Activated CD4-positive, CD25-positive, alpha-beta regulatory T cell treated with anti-CD3 and anti-CD28 coated beads, Interleukin-2, amount 50 U/mL, for 16 hours (primary cell): ENCODE results near the gene SMIM34.
"Not testable (repeated sequence)": the region's sequence is repeated elsewhere in the genome, so short reads cannot be mapped to it uniquely, and the experiment has no call there.

Source experiments
- DNase-seq: peaks from one replicate; pipeline ENCODE4 v3.0.0-alpha.2; 2020; ENCODE audit warnings: low read depth, low spot score

Gene SMIM34, protein sequence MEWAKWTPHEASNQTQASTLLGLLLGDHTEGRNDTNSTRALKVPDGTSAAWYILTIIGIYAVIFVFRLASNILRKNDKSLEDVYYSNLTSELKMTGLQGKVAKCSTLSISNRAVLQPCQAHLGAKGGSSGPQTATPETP

DNA sequence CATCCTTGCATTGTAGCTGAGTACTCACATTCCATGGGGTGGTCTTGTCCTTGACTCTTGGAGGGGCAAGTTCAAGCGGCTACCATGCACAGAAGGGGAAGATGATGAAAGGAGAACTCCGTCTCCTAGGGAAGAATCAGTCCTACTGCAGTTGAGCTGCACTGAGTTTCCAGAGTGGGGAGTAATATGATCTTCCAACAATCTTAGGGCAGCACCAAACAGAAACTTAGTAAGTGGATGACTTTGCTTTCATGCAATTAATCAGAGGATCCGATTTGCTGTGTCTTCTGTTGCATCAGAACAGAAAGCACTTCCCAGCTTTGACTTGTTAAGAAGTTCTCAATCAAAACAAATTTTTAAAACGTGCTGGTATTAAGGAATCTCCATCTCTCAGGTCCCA is at the start of gene SMIM34:
Gene SMIM34, minus strand, starts transcription at position 147 of the 400 bp plus-strand sequence. Its CDS starts 112 bp downstream, at position 35.
- DNase-seq, result not testable (repeated sequence)

DNA sequence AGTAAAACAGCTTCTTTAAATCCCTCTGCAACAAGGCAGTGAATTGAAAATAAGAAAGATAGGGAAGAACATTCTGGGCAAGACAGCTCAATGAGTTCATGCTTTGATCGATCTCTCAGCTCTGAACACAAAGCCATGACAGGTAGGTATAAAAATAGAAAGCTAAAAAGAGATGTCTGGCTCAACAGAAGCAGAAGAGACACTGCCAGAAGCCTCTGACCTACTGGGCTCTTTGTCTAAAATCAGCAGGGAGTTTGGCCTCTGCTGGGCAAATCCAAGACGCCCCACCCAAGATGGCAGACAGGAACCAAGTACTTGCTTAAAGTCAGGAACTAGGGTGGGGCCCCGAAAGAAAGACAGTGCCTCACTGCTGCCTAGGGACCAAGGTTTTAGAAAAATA is 43.6 kb upstream of the SMIM34 start:
- not testable (repeated sequence) for DNase-seq

DNA sequence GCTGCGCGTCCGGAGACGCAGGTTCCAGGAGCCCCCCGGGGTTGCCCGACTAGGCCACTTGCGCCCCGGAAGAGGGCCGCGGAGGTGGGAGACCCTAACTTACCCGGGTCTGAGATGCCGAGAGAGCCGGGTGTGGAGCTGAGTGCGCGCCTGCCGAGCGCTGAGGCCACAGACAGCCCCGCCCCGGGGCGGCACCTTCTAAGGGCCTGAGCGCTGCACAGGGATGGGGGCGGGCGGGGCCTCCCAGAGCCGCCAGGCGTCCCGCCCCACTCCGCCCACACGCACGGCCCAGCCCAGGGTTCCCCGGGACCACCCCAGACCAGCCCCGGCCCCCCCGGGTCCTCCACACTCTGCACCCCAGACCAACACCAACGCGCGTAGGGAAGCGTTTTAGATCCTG is 35.7 kb upstream of the SMIM34 start:
- not testable (repeated sequence) for DNase-seq

DNA sequence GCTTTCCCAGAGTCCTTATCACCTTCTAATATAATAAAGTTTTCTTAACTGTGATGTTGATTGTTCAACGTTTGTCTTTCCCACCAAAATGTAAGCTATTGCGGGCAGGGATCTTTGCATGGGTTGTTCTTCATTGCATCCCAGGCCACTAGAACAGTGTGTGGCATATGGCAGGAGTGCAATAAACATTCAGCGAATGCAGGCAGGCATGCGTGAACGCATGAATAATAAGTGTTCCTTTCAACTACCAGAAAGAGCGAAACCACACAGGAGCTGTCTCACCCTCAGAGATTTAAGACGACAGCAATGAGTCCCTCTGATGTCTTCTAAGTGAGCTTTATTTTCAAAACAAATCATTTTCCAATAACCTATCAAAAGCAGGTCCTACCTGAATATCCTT is 34.5 kb upstream of the SMIM34 start:
- DNase-seq, result not testable (repeated sequence)

DNA sequence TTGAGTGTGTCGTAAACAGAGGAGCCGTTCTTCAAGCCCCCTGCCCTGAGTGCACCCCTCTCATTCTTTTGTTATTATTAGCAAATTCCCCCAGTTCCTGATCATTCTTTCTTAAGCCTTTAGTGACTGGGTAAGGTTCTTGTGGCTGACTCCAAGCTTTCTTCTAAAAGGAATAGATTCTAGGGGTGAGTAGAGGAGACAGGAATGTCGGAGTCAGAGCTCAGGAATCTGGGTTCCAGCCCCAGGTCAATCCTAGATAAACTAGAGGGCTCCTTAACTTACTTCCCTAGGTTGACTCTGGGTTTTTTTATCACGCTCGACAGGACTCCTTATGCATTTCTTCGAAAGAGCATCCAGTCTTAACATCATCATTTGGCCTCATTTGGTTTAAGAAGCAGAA is 32.4 kb upstream of the SMIM34 start:
- DNase-seq, result not testable (repeated sequence)

DNA sequence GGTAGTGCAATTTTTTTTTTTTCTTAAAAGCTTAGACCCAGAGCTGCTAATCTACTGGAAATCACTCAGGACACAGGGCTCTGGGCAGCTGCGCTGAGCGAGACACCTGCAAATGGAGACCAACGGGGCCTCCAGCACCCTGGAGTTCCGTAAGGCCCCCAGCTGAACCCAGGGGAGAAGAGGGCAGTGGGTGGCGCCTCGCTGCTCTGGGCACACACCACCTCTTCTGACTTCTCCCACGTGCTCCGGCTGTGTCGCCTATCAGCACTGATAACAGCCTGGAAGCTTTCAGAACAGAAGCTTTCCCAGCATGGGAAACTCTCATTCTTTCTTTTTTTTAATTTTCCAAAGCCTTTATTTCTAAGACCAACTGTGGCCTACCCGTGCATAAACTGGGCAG is 31.9 kb upstream of the SMIM34 start:
- DNase-seq, result not testable (repeated sequence)

DNA sequence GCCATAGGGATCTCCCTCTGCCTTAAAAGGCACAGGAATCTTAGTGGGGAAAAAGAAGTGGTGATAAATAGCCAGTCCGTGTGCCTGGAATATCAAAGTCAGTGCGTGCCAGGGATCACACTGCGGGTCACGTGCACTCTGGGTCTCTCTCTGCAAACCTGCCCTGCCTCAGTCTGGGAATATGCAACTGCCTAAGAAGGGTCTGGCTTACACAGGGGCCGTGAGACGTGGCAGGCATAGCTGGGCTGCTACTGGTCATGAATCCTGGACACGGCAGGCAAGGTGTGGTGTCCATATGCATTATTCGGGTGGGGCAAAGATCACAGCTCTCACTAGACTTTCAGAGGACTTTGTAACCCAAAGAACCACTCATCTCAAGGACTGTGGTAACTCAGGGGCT is 23.3 kb upstream of the SMIM34 start:
- not testable (repeated sequence) for DNase-seq

DNA sequence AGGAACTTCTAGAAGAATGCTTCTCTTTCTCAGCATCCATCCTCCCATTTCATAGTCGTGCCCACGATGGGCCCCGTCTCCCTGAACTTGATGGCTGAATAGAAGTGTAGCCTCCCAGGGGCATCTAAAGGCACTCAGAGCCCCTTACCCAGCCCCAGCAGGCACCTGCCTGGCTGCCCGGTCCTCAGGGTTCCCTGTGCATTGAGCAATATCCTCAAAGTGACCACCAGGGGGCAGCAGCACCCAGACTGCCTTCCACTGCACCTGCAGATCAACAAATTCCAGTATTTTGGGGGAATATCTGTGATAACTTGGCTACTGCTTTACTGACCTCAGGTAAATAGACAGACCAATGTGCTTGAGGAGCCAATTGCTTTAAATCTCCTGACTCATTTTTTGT is 19.7 kb upstream of the SMIM34 start:
- not testable (repeated sequence) for DNase-seq

DNA sequence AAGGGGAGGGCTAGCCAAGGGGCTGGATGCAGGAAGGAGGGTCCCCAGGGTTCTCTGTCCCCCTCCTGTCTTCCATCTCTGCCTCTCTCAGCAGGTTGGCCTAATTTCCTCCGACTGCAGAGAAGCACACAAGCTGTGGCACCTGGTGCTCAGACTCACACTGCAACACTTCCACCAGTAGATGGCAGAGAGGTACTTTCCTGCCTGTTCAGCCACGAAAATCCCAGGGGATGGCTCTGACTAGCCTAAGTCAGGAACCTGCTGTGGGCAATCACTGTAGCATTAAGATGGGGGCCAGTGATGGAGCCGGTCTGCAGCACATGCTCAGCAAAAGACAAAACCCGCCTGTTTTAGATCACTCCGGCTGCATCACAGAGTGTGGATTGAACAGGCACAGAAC is 6.0 kb upstream of the SMIM34 start:
- not testable (repeated sequence) for DNase-seq

DNA sequence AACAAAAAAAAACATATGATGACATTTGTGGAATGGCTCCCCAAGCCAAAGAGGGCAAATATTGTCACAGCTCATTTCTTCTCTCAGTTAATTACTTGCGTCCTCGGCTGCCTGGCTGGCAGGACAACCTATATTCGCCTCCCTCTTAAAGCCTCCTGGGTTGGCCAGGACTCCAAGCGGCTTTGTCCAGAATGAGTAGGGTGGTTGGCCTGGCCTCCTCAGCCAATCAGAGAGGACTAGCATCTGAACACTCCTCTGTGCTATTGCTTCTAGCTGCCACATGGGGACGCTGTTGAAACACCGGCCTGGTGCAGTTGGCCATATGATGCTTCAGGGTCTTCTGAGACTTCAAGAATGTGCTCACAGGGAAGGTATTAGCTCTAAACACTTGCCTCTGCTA is 4.7 kb upstream of the SMIM34 start:
- DNase-seq, result not testable (repeated sequence)

DNA sequence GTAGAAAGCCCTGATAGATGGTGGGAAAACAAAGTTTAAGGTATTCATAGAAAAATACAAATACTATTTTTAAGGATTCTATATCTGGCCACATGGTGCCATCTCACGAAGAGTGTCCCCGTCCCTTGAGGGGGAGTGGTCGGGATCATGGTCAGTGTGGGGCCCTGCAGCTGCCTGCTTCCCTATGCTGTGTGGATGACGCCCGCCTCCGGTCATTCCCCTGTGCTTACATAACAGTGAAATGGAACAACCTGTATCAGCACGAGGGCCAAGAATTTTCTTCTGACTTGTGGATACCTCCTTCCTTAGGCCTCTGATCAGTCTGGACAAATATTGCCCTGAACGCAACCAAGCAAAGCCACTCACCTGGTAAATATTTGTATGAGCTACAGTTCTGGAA is 3.6 kb upstream of the SMIM34 start:
- DNase-seq, result not testable (repeated sequence)

DNA sequence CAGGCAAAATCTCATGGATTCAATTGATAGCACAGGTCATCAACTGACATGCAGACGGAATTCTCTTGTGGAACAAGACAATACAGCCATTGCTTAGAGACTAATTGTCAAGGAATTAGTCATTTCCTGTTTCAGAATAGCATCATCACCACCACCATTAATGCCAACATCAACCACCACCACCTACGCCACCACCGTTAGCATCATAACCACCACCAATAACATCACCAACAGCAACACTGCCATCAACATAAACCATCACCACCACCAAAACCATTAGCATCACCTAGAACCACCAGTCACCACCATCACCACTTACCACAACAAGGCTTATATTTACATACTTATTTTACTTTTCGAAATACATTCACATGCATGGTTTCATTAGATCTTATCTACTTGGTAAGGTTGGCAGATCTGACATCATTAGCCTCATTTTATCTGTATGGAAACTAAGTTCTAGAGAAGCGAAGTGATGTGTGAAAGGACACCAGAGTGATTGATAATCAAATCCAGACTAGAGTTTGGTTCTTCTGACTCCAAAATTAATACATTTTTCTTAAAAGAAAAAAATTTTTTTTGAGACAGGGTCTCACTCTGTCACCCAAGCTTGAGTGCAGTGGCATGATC is 6.2 kb downstream of the SMIM34 start:
- DNase-seq, result not testable (repeated sequence)

DNA sequence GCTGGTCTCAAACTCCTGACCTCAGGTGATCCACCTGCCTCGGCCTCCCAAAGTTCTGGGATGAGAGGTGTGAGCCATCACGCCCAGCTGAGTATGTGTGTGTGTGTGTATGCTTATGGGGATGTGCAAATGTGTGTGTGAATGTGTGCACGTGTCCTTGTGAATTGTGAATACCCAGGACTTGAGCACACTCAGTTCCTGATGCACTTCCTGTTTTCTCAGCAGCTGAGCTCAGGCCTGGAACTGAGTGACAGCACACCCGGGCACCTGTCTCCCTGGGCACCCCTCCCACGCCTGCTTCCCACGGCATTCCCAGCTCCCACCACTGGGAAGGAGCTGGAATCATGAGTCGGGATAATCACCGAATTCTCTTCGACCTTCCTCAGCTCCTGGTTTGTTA is 16.5 kb downstream of the SMIM34 start:
- DNase-seq, result not testable (repeated sequence)

DNA sequence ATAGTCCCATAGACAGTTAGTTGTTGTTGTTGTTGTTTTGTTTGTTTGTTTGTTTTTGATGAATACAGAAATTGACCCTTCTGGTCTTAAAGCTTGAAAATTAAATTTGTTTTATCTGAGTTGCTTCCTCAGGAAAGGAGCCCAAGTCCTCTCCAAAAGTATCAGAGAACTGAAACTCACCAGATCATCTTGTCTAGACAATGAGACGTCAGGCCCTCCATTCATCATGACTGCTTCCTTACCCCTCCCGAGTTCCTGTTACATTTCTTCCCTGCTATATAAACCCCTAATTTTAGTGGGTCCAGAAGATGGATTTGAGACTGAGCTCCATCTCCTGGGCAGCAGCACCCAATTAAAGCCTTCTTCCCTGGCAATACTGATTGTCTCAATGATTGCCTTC is 17.1 kb downstream of the SMIM34 start:
- DNase-seq, result not testable (repeated sequence)

DNA sequence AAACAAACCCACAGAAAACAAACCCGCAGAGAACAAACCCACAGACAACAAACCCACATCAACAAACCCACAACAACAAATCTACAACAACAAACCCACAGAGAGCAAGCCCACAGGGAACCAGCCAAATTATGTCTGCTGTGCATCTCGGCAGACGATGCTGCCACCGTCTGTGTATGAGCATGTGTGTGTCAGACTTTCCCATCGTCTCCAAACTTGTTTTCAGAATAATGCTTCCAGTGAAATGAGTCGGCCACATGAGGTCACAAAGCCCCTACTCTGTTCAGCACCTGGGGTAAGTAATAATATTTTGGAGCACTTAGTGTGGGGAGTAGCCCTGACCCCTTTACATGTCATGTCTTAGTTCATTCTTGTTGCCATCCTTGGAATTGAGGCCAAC is 17.6 kb downstream of the SMIM34 start:
- DNase-seq, result not testable (repeated sequence)

DNA sequence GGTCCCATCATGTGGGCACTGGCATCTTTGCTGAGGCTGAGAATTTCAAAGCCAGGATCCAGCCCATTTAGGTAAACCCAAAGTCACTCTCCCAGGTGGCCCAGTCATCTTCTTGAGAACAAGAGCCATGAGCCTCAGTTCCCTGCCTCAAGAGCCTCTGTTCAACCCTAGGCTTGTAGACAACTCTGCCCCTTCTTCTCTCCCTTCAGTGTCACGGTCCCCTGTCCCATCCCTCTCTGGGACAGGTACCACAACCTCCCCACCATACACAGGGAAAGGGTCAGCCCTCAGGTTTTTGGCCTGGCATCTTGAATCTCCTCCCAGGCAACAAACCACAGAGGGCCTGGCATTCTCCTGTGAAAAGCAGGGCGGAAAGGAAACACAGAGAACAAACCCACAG is 18.1 kb downstream of the SMIM34 start:
- not testable (repeated sequence) for DNase-seq

DNA sequence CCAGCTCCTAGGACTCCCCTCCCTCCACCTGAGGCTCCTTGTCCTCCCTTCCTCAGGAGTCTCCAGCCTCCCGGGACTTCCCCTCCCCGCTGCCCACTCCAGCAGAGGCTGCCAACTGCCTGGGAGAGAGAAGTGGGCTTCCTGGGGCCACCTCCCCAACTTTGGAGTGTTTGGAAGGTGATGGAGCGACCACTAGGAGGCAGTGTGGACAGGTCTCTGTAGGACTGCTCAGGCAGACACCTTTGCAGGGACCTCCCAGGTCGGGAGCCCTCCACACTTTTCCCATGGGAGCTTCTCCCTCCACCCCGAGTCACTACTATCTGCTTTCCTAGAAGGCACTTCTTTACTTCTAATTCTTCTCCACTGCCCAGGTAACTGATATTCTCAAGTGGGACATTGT is 19.0 kb downstream of the SMIM34 start:
- DNase-seq, result not testable (repeated sequence)

DNA sequence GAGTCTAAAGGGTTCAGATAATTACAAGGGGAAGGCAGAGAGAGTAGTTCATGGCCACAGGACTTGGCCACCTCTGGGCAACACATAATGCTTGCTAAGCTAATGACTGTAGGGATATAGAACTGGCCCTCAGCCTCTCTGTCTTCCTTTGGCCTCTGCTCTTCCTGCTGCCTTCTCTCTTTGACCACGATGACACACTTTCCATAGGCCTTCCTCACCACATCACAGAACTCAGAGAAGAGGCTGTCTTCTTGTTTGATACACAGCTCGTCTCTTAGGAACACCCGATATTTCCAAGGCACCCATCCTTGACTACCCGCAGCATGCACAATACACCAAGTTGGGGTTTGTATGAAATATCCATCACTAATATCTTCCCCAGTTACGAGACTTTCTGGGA is 23.2 kb downstream of the SMIM34 start:
- DNase-seq, result not testable (repeated sequence)

DNA sequence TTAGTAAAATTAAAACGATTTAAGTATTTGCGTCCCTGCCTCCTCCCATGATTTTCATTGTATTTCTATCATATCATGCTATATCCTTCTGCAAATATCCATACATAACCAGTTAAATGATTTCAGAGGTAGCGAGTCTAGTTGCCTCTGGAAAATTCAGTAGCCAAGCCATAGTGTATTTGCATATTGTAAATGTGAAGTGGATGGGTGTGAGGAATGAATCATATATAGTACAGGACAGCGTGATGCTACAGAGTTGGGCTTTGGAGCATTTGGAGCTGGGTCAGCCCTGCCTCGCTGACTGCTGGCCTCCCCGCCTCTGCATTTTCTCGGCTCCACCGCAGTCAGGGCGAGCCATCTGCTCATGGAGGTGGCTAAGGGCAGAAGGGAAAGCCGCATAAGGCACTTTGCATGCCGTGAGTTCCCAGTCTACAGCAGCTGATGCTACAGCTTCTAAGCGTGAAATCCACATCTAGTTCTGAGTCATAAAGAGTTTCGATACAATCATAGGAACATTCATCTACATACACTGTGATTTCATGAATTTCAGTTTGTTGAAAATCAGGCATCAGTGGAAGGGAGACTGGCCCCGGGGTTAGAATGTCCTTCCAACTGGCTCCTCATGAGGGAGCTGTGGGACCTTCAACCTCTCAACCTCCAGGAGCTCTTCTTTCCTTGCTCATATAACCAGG is 39.9 kb downstream of the SMIM34 start:
- DNase-seq, result not testable (repeated sequence)

DNA sequence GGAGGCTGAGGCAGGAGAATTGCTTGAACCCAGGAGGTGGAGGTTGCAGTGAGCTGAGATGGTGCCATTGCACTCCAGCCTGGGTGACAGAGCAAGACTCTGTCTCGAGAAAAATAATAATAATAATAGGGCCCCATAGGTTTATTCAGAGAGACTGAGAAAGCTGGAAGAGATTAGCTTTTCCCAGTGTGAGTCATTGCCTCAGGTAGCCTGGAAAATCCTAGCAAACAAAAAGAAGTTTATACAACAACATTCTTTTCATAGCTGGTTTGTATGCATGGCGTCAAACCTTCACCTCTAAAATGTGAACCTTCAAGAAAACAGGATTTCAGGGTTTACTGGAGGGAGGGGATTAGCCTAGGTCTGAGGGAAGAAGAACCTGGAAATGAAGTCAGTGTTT is 40.6 kb downstream of the SMIM34 start:
- not testable (repeated sequence) for DNase-seq

DNA sequence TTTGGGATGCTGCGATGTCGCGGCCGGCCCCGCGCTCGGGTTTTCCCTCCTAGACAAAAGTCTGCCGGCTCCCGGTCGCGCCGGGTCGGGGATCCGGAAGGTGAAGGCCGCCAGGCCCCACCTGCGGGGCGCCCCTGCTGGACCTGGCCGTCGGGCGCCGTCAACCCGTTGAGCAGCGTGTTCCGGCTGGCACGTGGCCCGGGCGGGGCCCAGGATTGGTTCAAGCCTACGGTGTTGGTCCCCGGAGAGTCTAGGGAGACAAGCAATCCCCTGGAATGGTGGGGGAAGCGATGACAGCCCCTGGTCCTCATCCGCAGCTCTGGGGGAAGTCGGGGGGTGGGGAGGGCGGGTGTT is 48.2 kb downstream of the SMIM34 start:
- not testable (repeated sequence) for DNase-seq

DNA sequence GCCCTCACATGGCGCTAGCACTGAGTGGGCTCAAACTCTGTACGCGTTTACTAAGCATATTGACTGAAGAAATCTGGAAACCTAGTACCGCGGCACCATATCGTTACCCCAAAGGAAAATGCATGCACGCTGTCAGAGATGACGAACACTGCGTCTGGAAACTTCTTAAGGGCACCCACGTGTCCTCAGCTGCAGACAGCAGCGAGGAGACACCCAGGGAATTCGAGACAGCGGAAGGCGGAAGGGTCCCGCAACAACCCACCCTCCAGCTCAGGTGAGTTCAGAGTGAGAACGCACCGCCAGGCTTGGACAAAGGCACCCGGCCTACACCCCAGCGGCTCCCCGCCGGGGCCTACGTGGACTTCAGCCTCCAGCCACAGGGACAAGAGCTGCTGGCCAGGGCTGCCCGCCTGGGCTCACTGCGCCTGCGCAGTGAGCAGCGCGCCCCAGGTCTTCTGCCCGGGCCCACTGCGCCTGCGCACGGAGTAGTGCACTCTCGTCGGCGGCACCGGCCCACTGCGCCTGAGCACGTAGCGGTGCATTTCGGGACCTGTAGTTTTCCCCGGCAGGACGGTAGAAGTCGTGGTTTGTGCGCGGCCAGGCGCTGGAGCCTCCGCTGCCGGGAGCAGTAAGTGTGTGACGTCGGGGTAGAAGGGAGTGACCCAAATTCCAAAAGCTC is 48.7 kb downstream of the SMIM34 start, which contains the start of gene SMIM11:
Gene SMIM11, plus strand, starts transcription at position 568 of the 679 bp plus-strand sequence. CDS start 3,998 bp downstream, outside the sequence.
- DNase-seq, result not testable (repeated sequence)
